Measurements from ENCODE around the gene ADD2. TPM values are rescaled to one million over a fixed set of nuclear protein-coding genes. Genes with fewer than 3 reads are reported as not detected.

The ADD2 gene
- total RNA-seq, 2 donors from 2014 or later, result 14.8 to 53.0 TPM

DNA sequence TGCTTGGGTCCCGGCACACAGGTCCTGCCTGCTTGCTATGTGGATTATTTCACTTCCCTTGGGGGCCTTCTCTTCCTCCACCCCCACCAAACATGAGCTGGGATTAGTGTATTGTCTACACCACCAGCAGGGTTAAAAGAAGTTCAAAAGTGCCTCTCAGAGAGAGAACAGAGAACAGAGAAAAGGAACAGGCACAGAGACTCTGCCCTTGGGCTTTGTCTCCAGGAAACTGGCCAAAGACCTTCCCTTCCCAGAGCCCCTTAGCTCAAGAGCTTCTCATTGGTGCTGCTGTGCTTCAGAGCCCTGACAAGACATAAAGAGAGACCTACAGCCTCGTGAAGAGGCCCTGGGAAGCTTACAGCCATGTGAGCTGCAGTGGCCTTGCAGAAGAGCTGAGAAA, 29.5 kb upstream of the ADD2 start:
- H3K9me3 ChIP-seq (ENCODE audit: control insufficient read depth, low read length), result peaks cover 11% of the 10 kb centered on the region
- no peak overlapping the region for H3K9ac ChIP-seq (ENCODE audit: extremely low read depth, low read length, poor library complexity, severe bottlenecking)
- DNase-seq, result no peak
- Mint-ChIP-seq H3K4me3 (no peak overlapping the region), H3K36me3 (ENCODE audit: low read depth) (peaks cover 4% of the 10 kb centered on the region), H3K27me3 (ENCODE audit: insufficient read depth) (peaks cover 73% of the 10 kb centered on the region), H3K4me1 (peaks cover 24% of the 10 kb centered on the region), H3K27ac (no peak overlapping the region), H3K9me3 (peaks cover 25% of the 10 kb centered on the region)
- no peak overlapping the region for H3K27ac ChIP-seq (ENCODE audit: low read depth, low read length)
- TF ChIP-seq, protein P1, sequence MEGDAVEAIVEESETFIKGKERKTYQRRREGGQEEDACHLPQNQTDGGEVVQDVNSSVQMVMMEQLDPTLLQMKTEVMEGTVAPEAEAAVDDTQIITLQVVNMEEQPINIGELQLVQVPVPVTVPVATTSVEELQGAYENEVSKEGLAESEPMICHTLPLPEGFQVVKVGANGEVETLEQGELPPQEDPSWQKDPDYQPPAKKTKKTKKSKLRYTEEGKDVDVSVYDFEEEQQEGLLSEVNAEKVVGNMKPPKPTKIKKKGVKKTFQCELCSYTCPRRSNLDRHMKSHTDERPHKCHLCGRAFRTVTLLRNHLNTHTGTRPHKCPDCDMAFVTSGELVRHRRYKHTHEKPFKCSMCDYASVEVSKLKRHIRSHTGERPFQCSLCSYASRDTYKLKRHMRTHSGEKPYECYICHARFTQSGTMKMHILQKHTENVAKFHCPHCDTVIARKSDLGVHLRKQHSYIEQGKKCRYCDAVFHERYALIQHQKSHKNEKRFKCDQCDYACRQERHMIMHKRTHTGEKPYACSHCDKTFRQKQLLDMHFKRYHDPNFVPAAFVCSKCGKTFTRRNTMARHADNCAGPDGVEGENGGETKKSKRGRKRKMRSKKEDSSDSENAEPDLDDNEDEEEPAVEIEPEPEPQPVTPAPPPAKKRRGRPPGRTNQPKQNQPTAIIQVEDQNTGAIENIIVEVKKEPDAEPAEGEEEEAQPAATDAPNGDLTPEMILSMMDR (conservative IDR thresholded peaks at IDR 0.05), result no peak
- WGBS, 2 experiments (ENCODE audit: insufficient coverage in 1 of 2, insufficient read length in 1 of 2), result 63 to 80% methylated on average over 1 to 2 of the region's 2 CpGs
- H3K36me3 ChIP-seq (ENCODE audit: control insufficient read depth, insufficient read depth, low read length), result no peaks in the 10 kb centered on the region
- peaks cover 20% of the 10 kb centered on the region for H3K27me3 ChIP-seq (ENCODE audit: control insufficient read depth, insufficient read depth, low read length, poor library complexity, severe bottlenecking)
- no peak overlapping the region for H3K4me3 ChIP-seq (ENCODE audit: low read length)
- H3K4me1 ChIP-seq (ENCODE audit: control insufficient read depth, insufficient read depth, low read length), result no peaks in the 10 kb centered on the region

DNA sequence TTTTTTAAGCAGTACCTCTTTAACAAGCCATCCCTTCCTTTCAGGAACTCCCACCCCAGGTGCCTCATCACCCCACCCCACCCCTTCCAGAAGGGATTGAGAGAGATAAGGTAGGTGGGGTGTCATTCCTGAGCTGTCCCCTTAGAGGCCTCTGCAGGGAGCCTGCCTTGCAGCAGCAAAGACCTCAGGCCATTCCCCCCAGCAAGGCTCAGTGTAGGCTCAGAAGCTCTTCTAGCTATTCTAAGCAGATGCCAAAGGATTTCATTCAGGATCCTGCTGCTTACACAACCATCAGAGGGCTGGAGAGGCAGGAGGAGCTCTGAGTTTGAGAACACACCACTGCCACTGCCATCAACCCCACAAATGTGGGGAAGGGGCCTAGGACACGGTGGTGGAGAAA, 28.3 kb upstream of the ADD2 start:
- DNase-seq, result peak; percentile 63
- Mint-ChIP-seq H3K27me3 (ENCODE audit: insufficient read depth) (peaks cover 76% of the 10 kb centered on the region), H3K4me1 (peaks cover 24% of the 10 kb centered on the region), H3K27ac (no peak overlapping the region), H3K9me3 (peaks cover 25% of the 10 kb centered on the region), H3K36me3 (ENCODE audit: low read depth) (peaks cover 4% of the 10 kb centered on the region), H3K4me3 (no peak overlapping the region)
- no peak overlapping the region for H3K4me3 ChIP-seq (ENCODE audit: low read length)
- TF ChIP-seq, protein P1 (conservative IDR thresholded peaks at IDR 0.05), result no peak
- no peak overlapping the region for H3K9ac ChIP-seq (ENCODE audit: extremely low read depth, low read length, poor library complexity, severe bottlenecking)
- no peaks in the 10 kb centered on the region for H3K4me1 ChIP-seq (ENCODE audit: control insufficient read depth, insufficient read depth, low read length)
- peaks cover 11% of the 10 kb centered on the region for H3K9me3 ChIP-seq (ENCODE audit: control insufficient read depth, low read length)
- peaks cover 32% of the 10 kb centered on the region for H3K27me3 ChIP-seq (ENCODE audit: control insufficient read depth, insufficient read depth, low read length, poor library complexity, severe bottlenecking)
- whole genome bisulfite sequencing, 2 experiments (ENCODE audit: insufficient coverage in 1 of 2, insufficient read length in 1 of 2), result 71 to 72% methylated on average over 1 of the region's 1 CpG
- H3K27ac ChIP-seq (ENCODE audit: low read depth, low read length), result no peak overlapping the region
- no peaks in the 10 kb centered on the region for H3K36me3 ChIP-seq (ENCODE audit: control insufficient read depth, insufficient read depth, low read length)

DNA sequence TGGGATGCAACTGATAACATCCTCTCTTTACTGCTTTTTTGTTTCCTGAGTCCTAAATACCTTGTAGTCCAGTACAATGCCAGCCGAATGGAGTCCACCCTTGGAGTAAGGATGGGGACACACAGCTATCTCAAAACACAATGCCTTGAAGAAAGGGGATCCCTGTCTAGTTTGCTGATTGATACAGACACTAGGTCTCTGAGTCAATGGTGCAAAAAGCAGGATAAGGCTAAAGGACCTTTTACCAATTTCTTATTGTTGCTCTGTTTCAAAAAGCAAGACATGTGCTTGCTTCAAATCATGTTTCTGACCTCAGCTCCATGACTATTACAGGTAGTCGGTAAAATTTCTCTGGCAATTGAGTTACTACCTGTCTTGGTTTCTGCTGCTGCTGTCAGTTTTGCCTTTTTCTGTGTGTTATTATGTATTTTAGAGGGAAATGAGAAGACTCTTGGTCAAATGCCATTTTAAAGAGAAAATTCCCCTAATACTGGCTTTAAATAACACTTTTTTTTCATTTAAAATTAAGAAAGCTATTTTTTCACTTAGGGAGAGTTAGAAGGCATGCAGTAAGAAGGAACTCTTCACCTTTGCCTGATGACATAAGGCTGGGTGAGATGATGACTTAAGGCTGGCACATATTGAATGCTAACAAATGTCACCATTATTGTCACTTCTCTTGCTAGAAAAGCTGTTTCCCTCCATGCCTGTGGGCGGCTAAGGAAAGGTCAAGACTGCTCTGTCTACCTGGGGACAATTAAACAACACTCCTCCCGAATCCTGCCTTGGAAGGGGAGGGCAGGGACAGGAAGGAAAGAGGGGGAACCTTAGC, 27.4 kb upstream of the ADD2 start:
- H3K27me3 ChIP-seq (ENCODE audit: control insufficient read depth, insufficient read depth, low read length, poor library complexity, severe bottlenecking), result peaks cover 41% of the 10 kb centered on the region
- Mint-ChIP-seq H3K27ac (no peak overlapping the region), H3K27me3 (ENCODE audit: insufficient read depth) (peaks cover 75% of the 10 kb centered on the region)

More for the DNA sequence above, 27.4 kb upstream of the ADD2 start:
- no peak overlapping the region for H3K4me3 Mint-ChIP-seq
- Histone ChIP-seq H3K4me3 (ENCODE audit: low read length) (no peak overlapping the region), H3K4me1 (ENCODE audit: control insufficient read depth, insufficient read depth, low read length) (no peaks in the 10 kb centered on the region), H3K9ac (ENCODE audit: extremely low read depth, low read length, poor library complexity, severe bottlenecking) (no peak overlapping the region), H3K9me3 (ENCODE audit: control insufficient read depth, low read length) (peaks cover 11% of the 10 kb centered on the region), H3K27ac (ENCODE audit: low read depth, low read length) (no peak overlapping the region), H3K36me3 (ENCODE audit: control insufficient read depth, insufficient read depth, low read length) (no peaks in the 10 kb centered on the region)
- H3K9me3 Mint-ChIP-seq, result peaks cover 18% of the 10 kb centered on the region
- DNase-seq, result no peak
- WGBS, 2 experiments (ENCODE audit: insufficient coverage in 1 of 2, insufficient read length in 1 of 2), result 62 to 80% methylated on average over 2 to 4 of the region's 4 CpGs
- H3K36me3 Mint-ChIP-seq (ENCODE audit: low read depth), result peaks cover 4% of the 10 kb centered on the region
- H3K4me1 Mint-ChIP-seq, result peaks cover 24% of the 10 kb centered on the region
- TF ChIP-seq, protein P1 (conservative IDR thresholded peaks at IDR 0.05), result no peak
